ENCODE measurements around the gene CELA2B. TPM values are rescaled to one million over a fixed set of nuclear protein-coding genes. Genes with fewer than 3 reads are reported as not detected.

CELA2B gene
- total and polyA plus RNA-seq, 2 of the 8 experiments (the other 6 are each of a cell fraction or from before 2014, with no cell fraction given): not detected

DNA sequence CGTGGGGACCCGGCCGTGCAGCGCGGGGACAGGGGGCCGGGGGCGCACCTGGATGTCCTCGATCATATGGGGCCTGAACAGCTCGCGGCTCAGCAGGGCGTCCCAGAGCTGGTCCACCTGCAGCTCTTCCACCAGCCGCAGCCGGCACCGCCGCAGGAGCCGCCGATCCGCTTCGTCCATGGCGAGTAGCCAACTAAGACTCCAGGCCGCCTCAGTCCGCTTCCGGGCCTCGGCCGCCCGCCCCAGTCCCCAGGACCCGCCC lies 48.0 kb downstream of the CELA2B start, which contains the start of gene CASP9:
Gene CASP9, minus strand, starts transcription at position 195 of the 262 bp plus-strand sequence. Its CDS starts 15 bp downstream, at position 180.
- H3K4me3 ChIP-seq (ENCODE audit: extremely low read depth in 1 of 4, insufficient read depth in 2 of 4, low read depth in 3 of 4, low read length in 4 of 4): peak within 1 kb of the TSS; percentile 79 to 90 (median 88)
- peak within 1 kb of the TSS; percentile 81 for H2BK120ac ChIP-seq (replicated peaks; ENCODE audit: low read depth, low read length)
- DNase-seq (ENCODE audit: low read depth in 1 of 2, low spot score in 2 of 2): no peak
- H3K4me1 ChIP-seq (replicated peaks in 1 of 4; ENCODE audit: control insufficient read depth in 3 of 4, insufficient read depth in 4 of 4, low read length in 3 of 4): peaks cover 0 to 8% (median 5%) of the 10 kb centered on the region in 4 experiments; a peak in 4 of 7 replicates
- H3K18ac ChIP-seq (ENCODE audit: extremely low read depth, low read length): peak within 1 kb of the TSS; percentile 99
- peak within 1 kb of the TSS; percentile 96; the same call in 1 of the 2 replicates for H3K27ac ChIP-seq (ENCODE audit: low read depth, low read length)
- H4K20me1 ChIP-seq (replicated peaks in 1 of 2; ENCODE audit: control insufficient read depth in 1 of 2, insufficient read depth in 2 of 2, low read length in 2 of 2): peaks cover 0 to 3% of the 10 kb centered on the region in 2 experiments
- H3K9ac ChIP-seq (replicated peaks in 1 of 4; ENCODE audit: extremely low read depth in 1 of 4, low read depth in 3 of 4, low read length in 3 of 4): peak within 1 kb of the TSS; percentile 66 to 89 (median 81)
- peak within 1 kb of the TSS; percentile 99 for H2BK5ac ChIP-seq (ENCODE audit: low read depth, low read length)
- H3K14ac ChIP-seq (ENCODE audit: insufficient read length): no peak within 1 kb of the TSS
- H3K4ac ChIP-seq (replicated peaks; ENCODE audit: insufficient read length, low read depth, low read length): no peak within 1 kb of the TSS
- peak within 1 kb of the TSS; percentile 73 to 93 for H3K4me2 ChIP-seq (ENCODE audit: insufficient read depth in 1 of 2, low read depth in 2 of 2, low read length in 2 of 2)
- H4K8ac ChIP-seq (ENCODE audit: extremely low read depth, insufficient read depth, low read length): peak within 1 kb of the TSS; percentile 82; the same call in 1 of the 2 replicates
- H4K5ac ChIP-seq (ENCODE audit: insufficient read length, low read depth, low read length): peak within 1 kb of the TSS; percentile 100
- no peaks in the 10 kb centered on the region for H3K9me3 ChIP-seq (ENCODE audit: insufficient read depth in 2 of 2, low read depth in 1 of 2, low read length in 1 of 2)
- H4K91ac ChIP-seq (replicated peaks; ENCODE audit: insufficient read length, low read length): peak within 1 kb of the TSS; percentile 98
- H2AFZ ChIP-seq (ENCODE audit: low read length): peak within 1 kb of the TSS; percentile 4; the same call in 1 of the 2 replicates
- no peak for FAIRE-seq
- POLR2A ChIA-PET (ENCODE audit: partially characterized antibody): interaction anchor here (0.7 to 1.1 kb wide), 4 partner anchors 10 to 99 kb away, joined by 3 to 7 read pairs (median 4); no protein-coding TSS in a partner anchor
- no peaks in the 10 kb centered on the region for H3K79me1 ChIP-seq (ENCODE audit: low read depth, low read length)
- H2BK20ac ChIP-seq (ENCODE audit: low read length): no peak within 1 kb of the TSS
- peaks cover 0 to 32% of the 10 kb centered on the region in 2 experiments; a peak in 2 of 4 replicates for H3K79me2 ChIP-seq (ENCODE audit: control insufficient read depth in 1 of 2, insufficient read depth in 2 of 2, low read length in 2 of 2)
- no peak within 1 kb of the TSS for H2AK5ac ChIP-seq (ENCODE audit: low read depth, low read length)
- H2BK12ac ChIP-seq (ENCODE audit: low read depth, low read length): peak within 1 kb of the TSS; percentile 82; the same call in 1 of the 2 replicates
- no peak within 1 kb of the TSS for H3K23ac ChIP-seq (ENCODE audit: insufficient read length)
- H3K36me3 ChIP-seq (ENCODE audit: control insufficient read depth in 2 of 4, insufficient read depth in 4 of 4, low read length in 3 of 4): no peaks in the 10 kb centered on the region
- peak within 1 kb of the TSS; percentile 90 for H3K56ac ChIP-seq (replicated peaks; ENCODE audit: insufficient read length, low read depth, low read length)
- H2BK15ac ChIP-seq (ENCODE audit: low read length): peak within 1 kb of the TSS; percentile 88; the same call in 1 of the 2 replicates
- 1% methylated on average over 21 of the region's 27 CpGs; no CpG with 5 or more reads in 1 of the 2 experiments for WGBS, 2 experiments (ENCODE audit: extremely low coverage in 1 of 2, insufficient coverage in 1 of 2, insufficient read length in 1 of 2, insufficient replicate concordance in 2 of 2, low coverage in 1 of 2, low lambda C conversion rate in 2 of 2, missing lambda C conversion rate in 1 of 2)
- H3K27me3 ChIP-seq (replicated peaks in 1 of 4; ENCODE audit: control insufficient read depth in 3 of 4, extremely low read depth in 1 of 4, insufficient read depth in 3 of 4, low read length in 3 of 4): no peaks in the 10 kb centered on the region
- peaks cover 6% of the 10 kb centered on the region for H3K23me2 ChIP-seq (ENCODE audit: low read depth, low read length)
- CTCF ChIA-PET (ENCODE audit: partially characterized antibody): interaction anchor here (0.7 kb wide), 1 partner anchor 25 kb away, joined by 4 read pairs; no protein-coding TSS in a partner anchor
- TF ChIP-seq BRCA1 (IDR thresholded peaks at IDR 0.05; ENCODE audit: low read depth, low read length) (no peak), ASH2L (IDR thresholded peaks at IDR 0.05; ENCODE audit: low read length) (peak; percentile 18), SP1 (IDR thresholded peaks at IDR 0.05; ENCODE audit: low read depth, low read length) (no peak), SP2 (IDR thresholded peaks at IDR 0.05; ENCODE audit: low read length) (no peak), CBX5 (IDR thresholded peaks at IDR 0.05; ENCODE audit: low read depth, low read length) (no peak), TCF12 (IDR thresholded peaks at IDR 0.05; ENCODE audit: low read depth, low read length) (no peak), JUN (IDR thresholded peaks at IDR 0.05; ENCODE audit: low read depth, low read length) (no peak), SRF (IDR thresholded peaks at IDR 0.05; ENCODE audit: low read depth, low read length) (no peak), RXRA (IDR thresholded peaks at IDR 0.05; ENCODE audit: insufficient read depth, low read depth, low read length) (no peak), BACH1 (IDR thresholded peaks at IDR 0.05; ENCODE audit: low read length) (no peak), TBP (IDR thresholded peaks at IDR 0.05; ENCODE audit: low read depth, low read length) (peak; percentile 76), POLR2AphosphoS5 (IDR thresholded peaks at IDR 0.05; ENCODE audit: low read depth, low read length) (peak; percentile 92)
- TF ChIP-seq, protein P1, sequence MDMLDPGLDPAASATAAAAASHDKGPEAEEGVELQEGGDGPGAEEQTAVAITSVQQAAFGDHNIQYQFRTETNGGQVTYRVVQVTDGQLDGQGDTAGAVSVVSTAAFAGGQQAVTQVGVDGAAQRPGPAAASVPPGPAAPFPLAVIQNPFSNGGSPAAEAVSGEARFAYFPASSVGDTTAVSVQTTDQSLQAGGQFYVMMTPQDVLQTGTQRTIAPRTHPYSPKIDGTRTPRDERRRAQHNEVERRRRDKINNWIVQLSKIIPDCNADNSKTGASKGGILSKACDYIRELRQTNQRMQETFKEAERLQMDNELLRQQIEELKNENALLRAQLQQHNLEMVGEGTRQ (IDR thresholded peaks at IDR 0.05; ENCODE audit: low read length): no peak
- TF ChIP-seq, protein P2, sequence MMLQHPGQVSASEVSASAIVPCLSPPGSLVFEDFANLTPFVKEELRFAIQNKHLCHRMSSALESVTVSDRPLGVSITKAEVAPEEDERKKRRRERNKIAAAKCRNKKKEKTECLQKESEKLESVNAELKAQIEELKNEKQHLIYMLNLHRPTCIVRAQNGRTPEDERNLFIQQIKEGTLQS (IDR thresholded peaks at IDR 0.05; ENCODE audit: insufficient read depth, low read depth, low read length): no peak

Data from H1 (cell line).